Activated naive CD8-positive, alpha-beta T cell (primary cell): ENCODE data around the gene POMP.

Source experiments
- H3K27ac Mint-ChIP-seq: one replicate; pipeline ENCODE4 v1.8.0; 2021; ENCODE audit warnings: mixed read lengths
- H3K27me3 Mint-ChIP-seq: one replicate; pipeline ENCODE4 v1.8.0; 2021; ENCODE audit warnings: mixed read lengths
- H3K36me3 Mint-ChIP-seq: one replicate; pipeline ENCODE4 v1.8.0; 2021; ENCODE audit warnings: mixed read lengths
- H3K4me1 Mint-ChIP-seq: one replicate; pipeline ENCODE4 v1.8.0; 2021; ENCODE audit warnings: low read depth, mixed read lengths
- H3K4me3 Mint-ChIP-seq: one replicate; pipeline ENCODE4 v1.8.0; 2021; ENCODE audit warnings: mild to moderate bottlenecking, mixed read lengths
- H3K9me3 Mint-ChIP-seq: one replicate; pipeline ENCODE4 v1.8.0; 2021; ENCODE audit warnings: low read depth, mixed read lengths

POMP gene

GRCh38 chr13:28704282-28704681 lies 45.4 kb downstream of the POMP start:
- Mint-ChIP-seq H3K9me3 (no peaks in the 10 kb centered on the region), H3K4me1 (peaks cover 7% of the 10 kb centered on the region), H3K27me3 (no peaks in the 10 kb centered on the region), H3K4me3 (no peak overlapping the region), H3K36me3 (peaks cover 25% of the 10 kb centered on the region), H3K27ac (no peak overlapping the region)

- Mint-ChIP-seq H3K27me3 (no peaks in the 10 kb centered on the region), H3K4me1 (peaks cover 7% of the 10 kb centered on the region), H3K9me3 (no peaks in the 10 kb centered on the region), H3K27ac (no peak overlapping the region), H3K4me3 (no peak overlapping the region), H3K36me3 (peaks cover 23% of the 10 kb centered on the region)
Observed at GRCh38 chr13:28704919-28705318, 46.0 kb downstream of the POMP start.

GRCh38 chr13:28705461-28706083 lies 46.6 kb downstream of the POMP start:
- Mint-ChIP-seq H3K27me3 (no peaks in the 10 kb centered on the region), H3K4me1 (peaks cover 7% of the 10 kb centered on the region), H3K36me3 (peaks cover 19% of the 10 kb centered on the region), H3K4me3 (no peak overlapping the region), H3K9me3 (no peaks in the 10 kb centered on the region), H3K27ac (no peak overlapping the region)

- Mint-ChIP-seq H3K27ac (no peak overlapping the region), H3K4me3 (no peak overlapping the region), H3K9me3 (no peaks in the 10 kb centered on the region), H3K36me3 (peaks cover 23% of the 10 kb centered on the region), H3K4me1 (peaks cover 7% of the 10 kb centered on the region), H3K27me3 (no peaks in the 10 kb centered on the region)
Observed at GRCh38 chr13:28707629-28708427, 48.9 kb downstream of the POMP start.

- H3K4me1 Mint-ChIP-seq, result peaks cover 7% of the 10 kb centered on the region
- H3K27ac Mint-ChIP-seq, result no peak overlapping the region
- H3K9me3 Mint-ChIP-seq, result no peaks in the 10 kb centered on the region
- no peaks in the 10 kb centered on the region for H3K27me3 Mint-ChIP-seq
- H3K36me3 Mint-ChIP-seq, result peaks cover 23% of the 10 kb centered on the region
- H3K4me3 Mint-ChIP-seq, result no peak overlapping the region
Observed at GRCh38 chr13:28710161-28710560, 51.2 kb downstream of the POMP start.

GRCh38 chr13:28714651-28715050 lies 55.7 kb downstream of the POMP start:
- H3K27me3 Mint-ChIP-seq, result no peaks in the 10 kb centered on the region
- no peak overlapping the region for H3K27ac Mint-ChIP-seq
- peaks cover 31% of the 10 kb centered on the region for H3K4me1 Mint-ChIP-seq
- H3K9me3 Mint-ChIP-seq, result no peaks in the 10 kb centered on the region
- no peak overlapping the region for H3K4me3 Mint-ChIP-seq
- H3K36me3 Mint-ChIP-seq, result peaks cover 13% of the 10 kb centered on the region

GRCh38 chr13:28716511-28716910 lies 57.6 kb downstream of the POMP start:
- no peak overlapping the region for H3K4me3 Mint-ChIP-seq

GRCh38 chr13:28717170-28717569 lies 58.2 kb downstream of the POMP start:
- Mint-ChIP-seq H3K36me3 (peaks cover 8% of the 10 kb centered on the region), H3K4me3 (peak overlapping the region; percentile 98), H3K9me3 (no peaks in the 10 kb centered on the region), H3K27ac (no peak overlapping the region), H3K4me1 (peaks cover 31% of the 10 kb centered on the region), H3K27me3 (no peaks in the 10 kb centered on the region)

More at GRCh38 chr13:28716511-28716910, 57.6 kb downstream of the POMP start:
- Mint-ChIP-seq H3K27me3 (no peaks in the 10 kb centered on the region), H3K27ac (no peak overlapping the region), H3K9me3 (no peaks in the 10 kb centered on the region), H3K4me1 (peaks cover 31% of the 10 kb centered on the region), H3K36me3 (peaks cover 12% of the 10 kb centered on the region)

- Mint-ChIP-seq H3K27me3 (no peaks in the 10 kb centered on the region), H3K36me3 (no peaks in the 10 kb centered on the region), H3K4me3 (peak overlapping the region; percentile 98), H3K4me1 (peaks cover 31% of the 10 kb centered on the region), H3K27ac (peak overlapping the region; percentile 89), H3K9me3 (no peaks in the 10 kb centered on the region)
Observed at GRCh38 chr13:28718196-28718542, 59.2 kb downstream of the POMP start.

- peak within 1 kb of the TSS; percentile 98 for H3K4me3 Mint-ChIP-seq
- H3K9me3 Mint-ChIP-seq, result no peaks in the 10 kb centered on the region
- no peaks in the 10 kb centered on the region for H3K36me3 Mint-ChIP-seq
- no peaks in the 10 kb centered on the region for H3K27me3 Mint-ChIP-seq
- H3K27ac Mint-ChIP-seq, result peak within 1 kb of the TSS; percentile 95
- peaks cover 31% of the 10 kb centered on the region for H3K4me1 Mint-ChIP-seq
Observed at GRCh38 chr13:28718543-28719226, 59.8 kb downstream of the POMP start, which contains the start of gene SLC46A3. TSS of gene SLC46A3 (minus strand) at chr13:28718970. CDS start at chr13:28717998, 972 bp downstream.

GRCh38 chr13:28719227-28720055 lies 60.5 kb downstream of the POMP start:
- Mint-ChIP-seq H3K36me3 (no peaks in the 10 kb centered on the region), H3K9me3 (no peaks in the 10 kb centered on the region), H3K27ac (peak overlapping the region; percentile 95), H3K4me3 (peak overlapping the region; percentile 98), H3K27me3 (no peaks in the 10 kb centered on the region), H3K4me1 (peaks cover 31% of the 10 kb centered on the region)

GRCh38 chr13:28723806-28724205 lies 64.9 kb downstream of the POMP start:
- H3K27me3 Mint-ChIP-seq, result peaks cover 8% of the 10 kb centered on the region
- no peak overlapping the region for H3K4me3 Mint-ChIP-seq
- peaks cover 8% of the 10 kb centered on the region for H3K4me1 Mint-ChIP-seq
- H3K27ac Mint-ChIP-seq, result no peak overlapping the region
- H3K36me3 Mint-ChIP-seq, result no peaks in the 10 kb centered on the region
- no peaks in the 10 kb centered on the region for H3K9me3 Mint-ChIP-seq

- H3K4me1 Mint-ChIP-seq, result no peaks in the 10 kb centered on the region
- no peaks in the 10 kb centered on the region for H3K9me3 Mint-ChIP-seq
- no peak overlapping the region for H3K4me3 Mint-ChIP-seq
- peaks cover 8% of the 10 kb centered on the region for H3K27me3 Mint-ChIP-seq
- H3K36me3 Mint-ChIP-seq, result no peaks in the 10 kb centered on the region
- H3K27ac Mint-ChIP-seq, result no peak overlapping the region
Observed at GRCh38 chr13:28725046-28725610, 66.2 kb downstream of the POMP start.
